Activated naive CD8-positive, alpha-beta T cell treated with anti-CD3 and anti-CD28 coated beads, Interleukin-2, amount 50 U/mL, for 16 hours (primary cell): ENCODE results near the gene MEPCE.
"Not testable (repeated sequence)": the region's sequence is repeated elsewhere in the genome, so short reads cannot be mapped to it uniquely, and the experiment has no call there.

Experiments
- DNase-seq: peaks from one replicate; pipeline ENCODE4 v3.0.0-alpha.2; 2020; ENCODE audit warnings: low read depth, low spot score

Gene MEPCE, protein sequence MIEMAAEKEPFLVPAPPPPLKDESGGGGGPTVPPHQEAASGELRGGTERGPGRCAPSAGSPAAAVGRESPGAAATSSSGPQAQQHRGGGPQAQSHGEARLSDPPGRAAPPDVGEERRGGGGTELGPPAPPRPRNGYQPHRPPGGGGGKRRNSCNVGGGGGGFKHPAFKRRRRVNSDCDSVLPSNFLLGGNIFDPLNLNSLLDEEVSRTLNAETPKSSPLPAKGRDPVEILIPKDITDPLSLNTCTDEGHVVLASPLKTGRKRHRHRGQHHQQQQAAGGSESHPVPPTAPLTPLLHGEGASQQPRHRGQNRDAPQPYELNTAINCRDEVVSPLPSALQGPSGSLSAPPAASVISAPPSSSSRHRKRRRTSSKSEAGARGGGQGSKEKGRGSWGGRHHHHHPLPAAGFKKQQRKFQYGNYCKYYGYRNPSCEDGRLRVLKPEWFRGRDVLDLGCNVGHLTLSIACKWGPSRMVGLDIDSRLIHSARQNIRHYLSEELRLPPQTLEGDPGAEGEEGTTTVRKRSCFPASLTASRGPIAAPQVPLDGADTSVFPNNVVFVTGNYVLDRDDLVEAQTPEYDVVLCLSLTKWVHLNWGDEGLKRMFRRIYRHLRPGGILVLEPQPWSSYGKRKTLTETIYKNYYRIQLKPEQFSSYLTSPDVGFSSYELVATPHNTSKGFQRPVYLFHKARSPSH

DNA sequence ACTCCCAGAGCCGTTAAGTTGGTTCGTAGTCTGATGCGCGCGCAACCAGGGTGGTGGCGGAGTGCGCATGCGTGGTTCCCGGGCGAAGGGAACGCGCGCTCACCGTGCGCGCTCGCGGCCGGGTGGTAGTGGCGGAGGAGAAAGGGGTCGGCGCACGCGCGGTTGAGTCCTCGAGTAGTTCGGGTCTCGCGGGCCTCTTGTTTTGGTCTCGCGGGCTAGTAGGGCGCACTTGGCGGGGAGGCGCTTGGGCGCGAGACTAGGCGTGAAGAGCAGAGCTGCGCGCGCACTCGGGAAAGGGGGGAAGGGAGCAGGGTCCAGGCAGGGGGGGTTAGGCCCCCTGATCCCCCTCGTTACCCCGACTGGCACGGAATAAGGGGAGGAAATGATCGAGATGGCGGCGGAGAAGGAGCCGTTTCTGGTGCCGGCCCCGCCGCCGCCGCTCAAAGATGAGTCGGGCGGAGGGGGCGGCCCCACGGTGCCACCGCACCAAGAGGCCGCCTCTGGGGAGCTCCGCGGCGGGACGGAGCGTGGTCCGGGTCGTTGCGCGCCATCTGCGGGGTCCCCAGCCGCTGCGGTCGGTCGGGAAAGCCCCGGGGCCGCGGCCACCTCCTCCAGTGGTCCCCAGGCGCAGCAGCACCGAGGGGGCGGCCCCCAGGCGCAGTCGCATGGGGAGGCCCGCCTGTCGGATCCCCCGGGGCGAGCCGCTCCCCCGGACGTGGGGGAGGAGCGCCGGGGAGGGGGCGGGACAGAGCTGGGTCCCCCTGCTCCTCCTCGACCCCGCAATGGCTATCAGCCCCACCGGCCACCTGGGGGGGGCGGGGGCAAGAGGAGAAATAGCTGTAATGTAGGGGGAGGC, at the start of gene MEPCE:
TSS of gene MEPCE (plus strand) at position 195 of the 856 bp plus-strand sequence. CDS start at position 383, 188 bp downstream.
- DNase-seq, result peak; percentile 86

DNA sequence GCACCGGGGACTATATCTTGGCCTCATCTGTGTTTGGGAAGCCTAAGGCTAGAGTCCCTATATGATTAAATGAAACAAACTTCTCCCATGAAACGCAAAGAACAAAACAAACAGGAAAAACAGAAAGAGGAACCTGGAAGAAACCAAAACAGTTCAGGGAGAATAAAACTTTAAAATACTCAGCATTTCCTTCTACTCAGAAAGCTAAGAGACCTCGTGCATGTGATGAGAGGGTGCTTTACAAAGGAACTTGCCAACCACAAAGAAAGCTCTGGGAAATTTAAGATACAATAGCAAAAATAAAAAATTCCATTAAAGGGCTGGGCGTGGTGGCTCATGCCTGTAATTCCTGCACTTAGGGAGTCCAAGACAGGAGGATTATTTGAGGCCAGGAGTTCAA, 49.4 kb upstream of the MEPCE start:
- no peak for DNase-seq

DNA sequence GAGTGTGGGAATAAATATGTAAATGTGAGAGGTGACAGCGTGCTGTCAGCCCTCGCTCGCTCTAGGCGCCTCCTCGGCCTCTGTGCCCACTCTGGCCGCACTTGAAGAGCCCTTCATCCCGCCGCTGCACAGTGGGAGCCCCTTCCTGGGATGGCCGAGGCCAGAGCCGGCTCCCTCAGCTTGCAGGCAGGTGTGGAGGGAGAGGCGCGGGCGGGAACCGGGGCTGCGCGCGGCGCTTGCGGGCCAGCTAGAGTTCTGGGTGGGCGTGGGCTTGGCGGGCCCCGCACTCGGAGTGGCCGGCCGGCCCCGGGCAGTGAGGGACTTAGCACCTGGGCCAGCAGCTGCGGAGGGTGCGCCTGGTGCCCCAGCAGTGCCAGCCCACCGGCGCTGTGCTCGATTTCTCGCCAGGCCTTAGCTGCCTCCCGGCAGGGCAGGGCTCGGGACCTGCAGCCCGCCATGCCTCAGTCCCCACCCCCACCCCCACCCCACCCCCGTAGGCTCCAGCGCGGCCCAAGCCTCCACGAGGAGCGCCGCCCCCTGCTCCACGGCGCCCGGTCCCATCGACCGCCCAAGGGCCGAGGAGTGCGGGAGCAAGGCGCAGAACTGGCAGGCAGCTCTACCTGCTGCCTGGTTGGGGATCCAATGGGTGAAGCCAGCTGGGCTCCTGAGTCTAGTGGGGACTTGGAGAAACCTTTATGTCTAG, 47.9 kb upstream of the MEPCE start:
- not testable (repeated sequence) for DNase-seq

DNA sequence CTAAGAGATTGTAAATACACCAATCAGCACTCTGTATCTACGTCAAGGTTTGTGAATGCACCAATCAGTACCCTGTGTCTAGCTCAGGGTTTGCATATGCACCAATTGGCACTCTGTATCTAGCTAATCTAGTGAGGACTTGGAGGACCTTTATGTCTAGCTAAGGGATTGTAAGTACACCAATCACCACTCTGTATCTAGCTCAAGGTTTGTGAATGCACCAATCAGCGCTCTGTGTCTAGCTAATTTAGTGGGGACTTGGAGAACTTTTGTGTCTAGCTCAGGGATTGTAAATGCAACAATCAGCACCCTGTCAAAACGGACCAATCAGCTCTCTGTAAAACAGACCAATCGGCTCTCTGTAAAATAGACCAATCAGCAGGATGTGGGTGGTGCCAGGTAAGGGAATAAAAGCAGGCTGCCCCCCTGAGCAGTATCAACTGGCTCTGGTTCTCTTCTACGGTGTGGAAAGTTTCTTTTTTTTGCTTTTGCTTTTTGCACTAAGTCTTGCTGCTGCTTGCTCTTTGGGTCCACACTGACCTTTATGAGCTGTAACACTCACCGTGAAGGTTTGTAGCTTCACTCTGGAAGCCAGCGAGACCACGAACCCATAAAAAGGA, 47.3 kb upstream of the MEPCE start:
- not testable (repeated sequence) for DNase-seq

DNA sequence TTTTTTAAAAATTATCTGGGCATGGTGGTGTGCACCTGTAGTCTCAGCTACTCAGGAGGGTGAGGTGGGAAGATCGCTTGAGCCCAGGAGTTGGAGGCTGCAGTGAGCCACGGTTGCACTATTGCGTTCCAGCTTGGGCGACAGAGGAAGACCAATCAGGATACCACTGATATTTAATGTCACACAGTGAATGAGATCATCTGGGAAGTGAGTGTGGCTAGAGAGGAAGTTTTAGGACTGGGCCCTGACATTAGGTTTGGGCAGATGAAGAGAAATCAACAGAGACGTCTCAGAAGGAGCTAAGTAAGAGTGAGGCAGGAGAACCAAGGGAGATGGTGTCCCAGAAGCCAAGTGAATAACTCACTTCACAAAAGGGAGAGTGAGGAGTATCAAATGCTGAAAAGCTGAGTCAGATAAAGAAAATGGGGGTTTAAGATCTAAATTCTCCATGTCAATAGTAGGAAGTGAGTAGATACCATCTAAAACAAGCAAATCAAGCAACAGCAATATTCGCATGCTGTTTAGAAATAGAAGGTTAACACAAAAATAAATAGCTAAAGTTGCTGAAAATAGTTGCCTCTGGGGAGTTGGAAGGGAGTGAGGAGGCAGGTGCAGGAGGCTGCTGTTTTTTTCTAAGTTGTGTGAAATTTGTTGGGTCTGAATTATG, 44.9 kb upstream of the MEPCE start:
- DNase-seq, result no peak

DNA sequence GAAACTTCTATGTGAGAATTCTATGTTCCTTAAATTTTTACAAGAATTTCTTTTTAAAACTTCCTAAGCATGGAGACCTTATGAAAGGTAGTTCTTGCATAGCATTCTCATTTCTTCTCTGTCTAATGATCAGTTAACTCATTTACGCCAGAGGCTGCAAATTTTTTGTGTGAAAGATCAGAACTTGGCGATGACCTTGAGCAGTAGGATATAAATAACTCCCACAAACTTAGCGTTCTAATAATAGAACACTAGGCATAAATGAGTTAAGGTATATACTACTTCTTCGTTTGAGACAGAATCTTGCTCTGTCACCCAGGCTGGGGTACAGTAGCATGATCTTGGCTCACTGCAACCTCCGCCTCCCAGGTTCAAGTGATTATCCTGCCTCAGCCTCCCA, 42.7 kb upstream of the MEPCE start:
- DNase-seq, result no peak

DNA sequence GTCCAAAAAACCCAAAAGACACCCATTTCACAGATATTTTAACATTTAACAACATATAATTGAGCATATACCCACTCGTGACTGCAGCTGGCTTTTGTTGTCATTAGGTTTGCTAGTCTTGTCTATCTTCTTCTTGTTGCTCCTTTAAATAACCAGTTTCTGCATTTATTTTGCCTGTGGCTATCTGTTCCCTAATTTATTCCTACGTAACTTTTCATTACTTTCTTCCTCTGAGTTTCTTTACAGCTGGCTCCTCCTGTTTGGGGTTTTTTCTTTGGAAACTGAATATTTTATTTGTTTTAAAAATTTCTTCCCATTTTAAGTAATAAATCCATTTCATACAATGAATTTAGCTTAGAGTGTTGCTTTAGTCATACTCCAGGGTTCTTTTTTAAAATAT, 41.9 kb upstream of the MEPCE start:
- no peak for DNase-seq

DNA sequence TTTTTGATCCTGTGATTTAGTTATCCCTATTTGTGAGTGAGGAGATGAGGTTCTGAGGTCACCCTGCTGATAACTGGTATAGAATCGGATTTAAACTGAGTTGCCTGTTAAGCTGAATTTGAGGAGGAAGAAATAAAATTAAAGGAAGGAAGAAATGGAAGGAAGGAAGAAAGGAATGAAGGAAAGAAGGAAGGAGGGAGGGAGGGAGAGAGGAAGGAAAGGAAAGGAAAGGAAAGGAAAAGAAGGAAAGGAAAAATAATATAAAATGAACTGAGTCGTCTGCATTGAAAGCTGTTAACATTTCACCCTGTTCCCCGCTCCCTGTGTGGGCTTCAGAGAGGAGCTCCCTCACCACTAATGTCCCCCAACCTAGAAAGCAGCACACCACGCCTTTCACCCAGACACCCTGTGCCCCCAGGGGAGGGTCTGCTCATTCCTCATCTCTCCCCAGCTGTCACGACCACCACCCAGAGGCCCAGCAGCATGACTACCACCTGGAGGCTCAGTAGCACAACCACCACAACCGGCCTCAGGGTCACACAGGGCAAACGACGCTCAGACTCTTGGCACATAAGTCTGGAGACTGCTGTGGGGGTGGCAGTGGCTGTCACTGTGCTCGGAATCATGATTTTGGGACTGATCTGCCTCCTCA, 40.1 kb upstream of the MEPCE start:
- DNase-seq, result no peak

DNA sequence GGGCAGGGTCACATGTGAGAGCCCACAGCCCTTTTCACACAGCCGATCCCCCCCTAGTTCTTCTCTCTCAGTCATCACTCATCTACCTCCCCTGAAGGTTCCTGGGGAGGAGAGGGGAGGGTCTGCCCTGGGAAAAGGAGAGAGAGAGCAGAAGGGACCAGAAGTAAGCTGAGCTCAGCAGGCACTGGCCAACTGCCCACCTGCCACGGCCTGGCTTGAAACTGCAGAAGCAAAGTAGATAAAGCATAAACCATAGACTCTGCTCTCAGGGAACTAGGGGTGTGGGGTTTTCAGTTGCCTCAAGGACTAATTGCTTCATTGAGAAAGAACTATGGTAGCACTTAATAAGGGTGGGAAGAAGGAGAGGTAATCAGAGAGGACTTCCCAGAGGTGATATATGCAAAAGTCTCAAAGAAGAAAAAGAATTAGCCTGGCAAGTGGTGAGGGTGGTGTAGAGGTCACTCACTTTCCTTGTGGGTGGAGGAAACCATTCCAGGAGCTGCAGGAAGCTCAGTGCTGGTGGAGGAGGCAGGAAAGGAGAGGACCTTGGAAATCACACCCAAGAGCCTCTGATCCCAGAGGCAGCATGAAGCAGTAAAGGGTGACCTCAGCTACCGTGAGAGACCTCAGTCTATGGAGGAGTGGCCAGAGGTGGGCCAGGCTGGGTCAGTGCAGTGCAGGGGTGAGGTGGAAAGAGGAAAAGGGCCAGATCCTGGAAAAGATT, 39.2 kb upstream of the MEPCE start:
- no peak for DNase-seq

DNA sequence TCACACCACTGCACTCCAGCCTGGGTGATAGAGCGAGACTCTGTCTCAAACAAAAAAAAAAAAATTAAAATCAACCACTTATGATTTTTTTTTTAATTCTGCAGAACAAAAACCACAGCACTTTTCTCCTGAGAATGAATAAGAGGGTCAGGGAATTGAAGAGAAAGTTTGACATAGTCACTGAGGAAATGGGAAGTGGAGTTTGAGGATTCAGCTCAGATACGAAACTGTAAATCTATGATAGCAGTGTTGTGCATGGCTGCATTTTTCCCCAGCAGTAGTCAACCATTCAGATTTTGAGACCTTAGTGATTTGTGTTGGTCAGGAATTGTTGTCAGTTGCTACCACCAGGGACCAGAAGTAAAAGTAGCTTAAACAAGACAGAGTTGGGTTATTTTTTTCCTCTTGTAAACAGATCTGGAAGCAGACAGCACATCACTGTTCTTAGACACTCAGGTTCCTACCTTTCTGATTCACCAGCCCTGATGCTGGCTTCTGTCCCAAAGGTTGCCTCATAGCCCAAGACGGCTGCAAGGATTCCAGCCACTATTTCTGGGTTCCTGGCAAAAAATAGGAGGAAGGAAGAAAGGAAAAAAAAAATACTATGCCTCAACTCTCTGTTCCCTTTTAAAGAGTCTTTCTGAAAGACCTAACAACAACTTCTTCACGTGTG, 36.3 kb upstream of the MEPCE start:
- no peak for DNase-seq

DNA sequence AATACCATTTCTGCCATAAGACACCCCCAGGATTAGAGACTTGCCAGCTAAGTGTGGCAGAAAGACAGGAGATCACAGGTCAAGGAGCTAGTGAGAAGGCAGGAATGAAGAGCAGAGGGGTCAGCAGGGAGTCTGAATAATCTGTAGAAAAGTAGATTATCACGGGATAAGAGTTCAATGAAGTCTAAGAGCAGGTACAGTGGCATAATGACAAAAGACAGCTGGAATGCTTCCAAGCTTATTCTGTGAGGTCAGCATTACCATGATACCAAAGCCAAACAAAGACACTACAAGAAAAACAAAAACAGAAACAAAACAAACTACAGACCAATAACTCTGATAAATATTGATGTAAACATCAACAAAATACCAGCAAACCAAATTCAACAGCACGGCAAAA, 35.6 kb upstream of the MEPCE start:
- DNase-seq, result no peak

DNA sequence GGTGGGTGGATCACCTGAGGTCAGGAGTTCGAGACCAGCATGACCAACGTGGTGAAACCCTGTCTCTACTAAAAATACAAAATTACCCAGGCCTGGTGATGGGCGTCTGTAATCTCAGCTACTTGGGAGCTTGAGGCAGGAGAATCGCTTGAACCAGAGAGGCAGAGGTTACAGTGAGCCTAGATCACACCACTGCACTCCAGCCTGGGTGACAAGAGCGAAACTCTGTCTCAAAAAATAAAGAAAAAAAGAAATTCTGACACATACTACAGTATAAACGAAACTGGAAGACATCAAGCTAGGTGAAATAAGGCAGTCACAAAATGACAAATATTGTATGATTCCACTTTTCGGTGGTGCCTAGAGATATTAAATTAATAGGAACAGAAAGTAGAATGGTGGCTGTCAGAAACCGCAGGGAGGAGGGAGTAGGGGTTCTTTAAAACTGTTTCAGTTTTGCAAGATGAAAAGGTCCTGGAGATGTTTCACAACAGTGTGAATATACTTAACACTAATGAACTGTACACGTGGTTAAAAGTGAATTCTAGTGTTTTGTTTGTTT, 33.1 kb upstream of the MEPCE start:
- DNase-seq, result peak; percentile 9

DNA sequence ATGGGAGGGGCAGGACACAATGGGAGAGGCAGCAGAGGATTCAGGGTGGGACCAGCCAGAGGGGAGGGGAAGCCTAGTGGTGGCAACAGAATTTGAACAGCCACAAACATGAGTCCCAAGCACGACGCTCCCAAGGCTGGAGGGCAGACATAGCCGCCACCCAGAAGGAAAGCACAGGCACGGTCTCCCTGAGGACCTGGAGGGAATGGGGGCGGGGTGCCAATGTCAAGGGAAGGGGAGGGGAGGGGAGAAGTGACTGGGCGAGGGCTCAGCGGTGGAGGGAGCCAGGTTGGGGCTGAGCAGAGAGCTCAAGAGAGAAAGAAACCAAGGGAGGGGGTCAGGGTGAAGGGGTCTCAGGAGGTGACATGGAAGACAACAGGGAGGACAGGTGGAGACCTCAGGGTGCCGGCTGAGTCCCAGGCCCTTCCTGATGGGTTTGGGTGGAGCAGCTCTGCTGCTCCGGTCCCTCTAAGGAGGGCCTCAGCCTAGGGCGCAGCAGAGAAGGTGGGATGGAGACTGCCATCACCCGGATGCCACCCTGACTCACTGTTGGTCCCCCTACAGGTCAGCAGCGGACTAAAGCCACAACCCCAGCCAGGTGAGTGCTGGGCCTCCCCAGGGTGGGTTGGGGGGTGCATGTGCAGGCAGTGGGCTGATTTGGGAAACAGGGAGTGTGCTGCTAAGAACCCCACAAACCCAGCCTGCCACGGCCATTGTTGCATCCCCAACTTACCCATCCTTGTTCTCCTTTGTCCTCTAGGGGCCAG, 32.1 kb upstream of the MEPCE start:
- no peak for DNase-seq

DNA sequence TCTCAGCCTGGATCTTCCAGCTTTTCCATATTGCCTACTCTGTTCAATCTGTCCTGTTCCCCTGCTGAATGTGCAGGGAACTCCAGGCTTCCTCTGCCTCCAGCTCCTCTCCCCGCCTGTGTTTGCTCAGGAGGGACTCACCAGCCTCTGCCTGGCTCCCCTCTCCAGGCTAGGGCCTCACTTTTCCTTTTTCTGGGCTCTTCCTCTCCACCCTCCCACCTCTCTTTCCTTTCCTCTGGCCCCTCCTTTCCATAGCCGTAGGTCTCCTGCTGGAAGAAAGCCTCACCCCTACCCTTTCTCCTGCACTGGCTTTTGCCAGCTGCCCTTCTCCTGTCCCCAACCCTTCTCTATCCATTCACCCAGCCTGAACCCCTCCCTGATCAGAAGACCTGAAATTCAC, 31.4 kb upstream of the MEPCE start:
- DNase-seq, result no peak

DNA sequence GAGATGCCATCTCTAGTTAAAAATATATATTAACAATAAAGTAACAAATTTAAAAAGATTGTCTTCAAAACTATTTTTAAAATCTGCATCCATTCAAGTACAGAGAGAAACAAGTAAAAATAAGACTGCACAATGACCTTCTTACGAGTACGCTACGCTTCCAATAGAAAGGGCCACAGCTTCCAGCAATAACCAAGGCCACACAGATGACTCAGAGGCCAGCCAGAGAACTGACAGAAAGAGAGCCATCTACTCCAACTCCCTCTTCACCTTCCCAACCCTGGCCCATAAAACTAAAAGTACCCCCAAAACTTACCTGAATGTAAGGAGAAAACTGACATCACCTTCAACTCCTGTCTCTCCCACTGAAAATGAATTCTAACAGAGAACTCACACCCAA, 29.6 kb upstream of the MEPCE start:
- no peak for DNase-seq

DNA sequence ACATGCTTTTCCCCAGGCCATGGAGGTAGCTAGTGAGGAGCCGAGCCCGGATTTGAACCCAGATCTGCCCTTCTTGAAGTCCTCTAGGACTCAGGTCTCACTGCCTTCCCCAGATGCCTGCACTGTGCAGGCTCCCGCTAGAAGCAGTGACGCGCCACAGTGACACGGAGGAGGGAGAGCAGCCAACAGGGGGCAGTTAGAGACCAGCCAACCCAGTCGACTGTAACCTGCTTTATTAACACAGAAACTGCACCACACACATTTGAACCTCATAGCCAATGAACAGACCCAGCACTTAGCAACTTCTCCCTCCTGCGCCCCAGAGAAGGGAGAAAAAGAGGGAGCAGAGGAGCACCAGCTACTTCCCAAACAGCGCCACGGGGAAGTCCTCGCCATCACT, 29.0 kb upstream of the MEPCE start:
- DNase-seq, result no peak

DNA sequence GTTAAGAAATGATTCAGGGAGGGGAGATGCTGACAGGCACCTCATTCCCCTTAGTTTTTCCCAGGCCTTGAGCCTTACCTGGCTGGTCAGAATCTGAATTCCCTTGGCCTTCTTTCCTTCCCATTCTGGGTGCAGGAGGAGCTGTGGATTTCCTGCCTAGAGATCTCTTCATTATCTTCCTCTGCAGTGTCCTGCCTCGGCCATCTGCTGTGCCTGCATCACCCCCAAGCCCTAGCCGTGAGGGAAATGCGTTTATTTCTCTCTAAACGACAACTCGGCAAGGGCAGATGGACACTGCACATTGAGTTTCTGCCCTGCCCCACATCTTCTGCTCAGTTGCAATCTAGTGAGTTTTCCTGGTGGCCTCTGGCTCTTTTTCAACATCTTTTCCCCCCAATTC, 27.8 kb upstream of the MEPCE start:
- no peak for DNase-seq

DNA sequence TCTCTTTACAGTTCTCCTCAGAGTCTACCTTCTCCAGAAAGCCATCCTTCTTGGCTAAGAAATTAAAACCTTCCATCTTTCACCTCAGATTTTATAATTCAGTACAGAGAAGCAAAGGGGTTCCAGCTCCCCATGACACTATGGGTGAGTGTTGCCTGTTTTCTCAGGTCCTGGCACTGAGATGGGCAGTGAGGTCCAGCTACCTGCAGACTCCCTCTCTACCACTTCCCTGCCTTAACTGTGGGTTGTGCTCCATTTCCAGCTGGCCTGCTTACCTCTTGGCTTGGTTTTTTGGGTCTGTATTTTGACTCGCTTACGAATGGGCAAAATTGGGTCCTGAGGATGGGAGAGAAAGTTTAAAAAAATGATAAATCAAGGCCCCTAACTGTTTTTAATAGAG, 27.4 kb upstream of the MEPCE start:
- no peak for DNase-seq
